Posterior cingulate gyrus (tissue), 11 donors: Measurements from ENCODE around the gene CACNA1B.

Source experiments
- DNase-seq, 10 donors: peaks; one replicate each; pipeline versions ENCODE4 v3.0.0 to v3.0.0-alpha.2; 2020 to 2021; ENCODE audit warnings: mixed read lengths in 3 of 10
- intact Hi-C: fragments of 100-400 bp; cut with DNase I; formaldehyde crosslinking; loops from one replicate; pipeline ENCODE4 v1.15.1; 2023

CACNA1B gene

DNA sequence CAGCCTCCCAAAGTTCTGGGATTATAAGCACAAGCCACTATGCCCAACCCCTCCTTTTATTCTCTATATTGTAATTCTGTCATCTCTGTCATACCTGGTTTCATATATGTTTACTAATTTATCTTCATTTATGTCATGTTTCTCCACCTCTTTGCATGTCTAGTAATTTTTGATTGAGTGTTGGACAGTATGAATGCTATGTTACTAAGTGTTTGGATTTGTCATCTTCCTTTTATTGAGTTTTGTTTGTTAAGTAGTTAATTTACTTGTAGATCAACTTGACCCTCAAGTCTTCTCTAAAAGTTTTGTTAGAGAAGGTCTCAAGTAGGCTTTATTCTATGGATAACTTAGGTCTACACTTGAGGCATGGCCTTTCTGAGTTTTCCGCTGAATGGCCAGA, 17.2 kb upstream of the CACNA1B start:
- DNase-seq, result no peak
- intact Hi-C loops, result no loop called here

- no peak for DNase-seq
- intact Hi-C loops, result no loop called here
These were observed 11.9 kb upstream of the CACNA1B start for GRCh38 chr9:137865581-137866145.

GRCh38 chr9:137866226-137867141, 11.1 kb upstream of the CACNA1B start:
- DNase-seq, result no peak
- intact Hi-C loops, result no loop called here

DNA sequence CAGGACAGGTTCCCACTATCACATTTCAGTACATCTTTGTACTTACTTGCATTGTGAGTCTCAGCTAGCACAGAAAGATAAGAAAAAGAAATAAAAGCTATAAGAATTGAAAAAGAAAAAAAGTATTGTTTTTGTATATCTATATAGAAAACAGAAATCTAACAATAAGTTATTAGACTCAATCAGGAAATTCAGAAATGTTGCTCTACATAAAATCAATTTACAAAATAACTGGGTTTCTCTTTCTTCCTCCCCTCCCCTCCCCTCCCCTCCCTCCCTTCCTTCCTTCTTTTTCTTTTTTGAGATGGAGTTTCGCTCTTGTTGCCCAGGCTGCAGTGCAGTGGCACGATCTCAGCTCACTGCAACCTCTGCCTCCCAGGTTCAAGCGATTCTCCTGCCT, 7.2 kb upstream of the CACNA1B start:
- DNase-seq, result no peak
- intact Hi-C loops, result no loop called here

DNA sequence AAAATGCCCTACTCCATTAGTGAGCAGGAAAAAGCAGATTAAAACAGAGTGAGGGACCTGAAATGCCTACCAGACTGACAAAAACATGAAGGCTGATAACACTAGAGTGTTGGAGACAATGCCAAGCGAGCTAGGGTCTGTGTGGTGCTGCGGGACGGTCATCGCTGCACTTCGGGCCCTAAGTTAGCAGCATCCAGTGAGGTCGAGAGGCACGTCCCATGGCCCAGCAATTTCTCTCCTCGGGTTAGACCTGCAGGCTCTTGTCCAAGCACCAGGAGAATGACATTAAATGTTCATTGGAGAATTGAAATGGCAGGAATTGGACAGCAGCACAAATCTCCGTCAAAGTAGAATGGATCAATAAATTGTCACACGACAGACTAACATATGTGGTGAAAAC, 5.3 kb upstream of the CACNA1B start:
- intact Hi-C loops, result no loop called here
- no peak for DNase-seq

- DNase-seq, result peak in 1 of 10 donors; percentile 31
- intact Hi-C loops, result no loop called here
These were observed 4.2 kb upstream of the CACNA1B start for GRCh38 chr9:137873408-137873807.

DNA sequence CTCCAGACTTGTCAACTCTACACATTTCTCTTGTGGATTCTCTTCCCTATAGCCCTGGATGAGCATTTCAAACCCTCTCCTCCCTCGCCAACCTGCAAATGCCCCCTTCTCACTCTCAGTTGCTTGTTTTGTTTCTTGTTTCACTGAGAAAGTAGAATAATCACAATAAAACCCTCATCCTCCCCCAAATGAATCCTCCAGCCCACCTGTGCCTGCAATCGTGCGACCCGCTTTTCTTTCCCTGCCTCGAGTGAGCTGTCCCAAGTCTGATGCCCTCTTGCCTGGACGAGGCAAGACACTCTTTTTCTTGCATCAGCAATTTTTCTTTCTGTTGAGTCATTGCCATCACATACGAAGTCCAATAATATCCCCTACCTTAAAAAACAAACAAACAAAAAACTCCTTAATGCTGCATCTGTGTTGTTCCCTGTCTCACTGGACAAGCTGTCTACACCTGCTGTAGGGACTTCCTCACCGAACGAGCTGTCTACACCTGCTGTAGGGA, 3.7 kb upstream of the CACNA1B start:
- peak in 1 of 10 donors; percentile 24 for DNase-seq
- intact Hi-C loops, result no loop called here

GRCh38 chr9:137875354-137875753, 2.2 kb upstream of the CACNA1B start:
- intact Hi-C loops, result no loop called here
- peak in 1 of 10 donors; percentile 59 for DNase-seq

DNA sequence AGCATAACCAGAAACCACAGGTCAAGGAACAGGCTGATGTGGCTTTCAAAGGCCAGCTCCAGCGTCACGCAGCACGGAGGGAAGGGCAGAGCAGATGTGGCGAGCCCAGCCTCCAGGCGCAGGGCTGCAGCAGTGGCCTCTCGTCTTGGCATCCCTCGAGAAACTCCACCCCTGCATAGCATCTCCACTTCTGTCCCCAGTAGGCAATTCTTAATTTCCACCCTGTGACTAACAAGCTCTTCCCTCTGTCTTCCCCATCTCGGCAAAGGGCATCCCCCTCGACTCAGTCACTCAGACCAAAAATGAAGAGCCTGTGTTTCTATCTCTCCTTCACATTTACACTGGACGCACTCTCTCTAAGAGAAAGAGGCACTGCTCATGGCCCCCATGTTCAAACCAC, 1.7 kb upstream of the CACNA1B start:
- peak in 2 of 10 donors; percentile 29 to 30 for DNase-seq
- intact Hi-C loops, result no loop called here

DNA sequence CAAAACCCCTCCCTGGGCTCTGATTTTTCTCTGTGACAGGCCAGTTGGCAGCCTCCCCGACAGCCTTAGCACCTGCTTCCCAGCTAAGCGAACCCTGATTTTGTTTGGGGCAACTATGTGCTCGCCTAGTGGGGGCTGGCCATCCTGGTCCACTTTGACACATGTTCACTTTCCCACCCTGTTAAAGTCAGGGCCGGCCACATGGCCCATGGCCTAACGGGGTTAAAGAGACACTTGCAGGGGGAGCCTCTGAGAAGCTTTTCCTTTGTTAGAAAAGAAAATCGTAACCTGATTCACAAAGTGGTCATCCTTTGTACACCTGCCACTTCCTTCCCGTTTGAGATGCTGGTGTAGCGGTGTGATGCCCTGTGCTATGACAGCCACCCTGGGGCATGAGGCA, 1.3 kb upstream of the CACNA1B start:
- intact Hi-C loops, result no loop called here

GRCh38 chr9:137876781-137877386, 698 bp upstream of the CACNA1B start:
- intact Hi-C loops, result no loop called here
- peak in 2 of 10 donors; percentile 75 to 81 for DNase-seq

More for the DNA sequence above, 1.3 kb upstream of the CACNA1B start:
- DNase-seq, result peak in 2 of 10 donors; percentile 15 to 53

DNA sequence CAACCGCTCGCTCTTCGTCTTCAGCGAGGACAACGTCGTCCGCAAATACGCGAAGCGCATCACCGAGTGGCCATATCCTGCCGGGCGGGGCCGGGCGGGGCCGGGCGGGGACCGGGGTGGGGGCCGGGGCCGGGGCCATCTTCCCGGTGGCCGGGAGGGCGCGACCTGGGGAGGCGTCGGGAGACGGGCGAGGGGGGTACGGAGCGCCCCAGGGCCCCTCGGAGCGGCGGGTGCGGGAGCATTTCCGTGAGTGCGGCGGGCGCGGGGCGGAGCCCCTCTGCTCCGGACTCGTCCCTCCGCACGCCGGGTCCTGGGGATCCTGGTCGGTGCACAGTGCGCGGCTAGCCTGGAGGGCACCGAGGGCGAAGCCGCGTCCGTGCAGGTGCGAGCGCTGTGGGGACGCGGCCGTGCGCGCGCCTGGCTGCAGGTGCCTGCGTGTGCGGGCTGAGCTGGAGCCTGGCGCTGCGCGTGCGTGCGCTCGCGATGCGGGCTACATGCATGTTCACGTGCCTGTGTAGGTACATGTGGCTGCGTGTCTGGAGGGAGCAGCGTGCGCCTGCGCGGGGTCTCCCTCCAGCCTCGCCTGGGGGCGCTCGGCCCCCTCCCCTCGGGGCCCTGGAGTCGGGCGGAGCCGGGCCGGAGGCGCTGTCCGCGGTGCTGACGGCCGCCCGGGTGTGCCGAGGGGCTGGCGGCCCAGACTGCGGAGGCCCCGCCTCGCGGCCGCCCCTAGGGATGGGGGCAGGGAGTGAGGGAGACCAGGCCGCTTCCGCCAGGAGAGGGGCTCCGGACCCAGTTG, 762 bp downstream of the CACNA1B start:
- DNase-seq, result peak in 5 of 10 donors; percentile 46 to 93 (median 52)
- intact Hi-C loops, result no loop called here

DNA sequence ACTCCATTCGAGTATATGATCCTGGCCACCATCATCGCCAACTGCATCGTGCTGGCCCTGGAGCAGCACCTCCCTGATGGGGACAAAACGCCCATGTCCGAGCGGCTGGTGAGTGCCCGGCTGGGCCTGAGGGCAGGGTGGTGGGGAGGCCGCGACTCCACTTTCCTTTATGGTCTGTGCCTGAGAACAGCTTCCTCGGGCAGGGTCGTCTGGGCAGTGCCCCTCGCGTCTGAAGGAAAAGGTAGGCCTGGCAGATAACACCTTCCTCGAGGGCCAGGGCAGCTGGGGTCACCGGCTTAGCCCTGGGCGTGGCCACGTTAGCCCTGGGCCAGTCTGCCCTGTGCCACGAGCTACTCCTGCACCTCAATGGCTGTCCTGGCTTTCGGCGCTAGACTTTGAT, 1.5 kb downstream of the CACNA1B start:
- intact Hi-C loops, result no loop called here
- DNase-seq, result peak in 2 of 10 donors; percentile 56 to 79

- intact Hi-C loops, result no loop called here
These were observed 2.1 kb downstream of the CACNA1B start for GRCh38 chr9:137879566-137880150.

DNA sequence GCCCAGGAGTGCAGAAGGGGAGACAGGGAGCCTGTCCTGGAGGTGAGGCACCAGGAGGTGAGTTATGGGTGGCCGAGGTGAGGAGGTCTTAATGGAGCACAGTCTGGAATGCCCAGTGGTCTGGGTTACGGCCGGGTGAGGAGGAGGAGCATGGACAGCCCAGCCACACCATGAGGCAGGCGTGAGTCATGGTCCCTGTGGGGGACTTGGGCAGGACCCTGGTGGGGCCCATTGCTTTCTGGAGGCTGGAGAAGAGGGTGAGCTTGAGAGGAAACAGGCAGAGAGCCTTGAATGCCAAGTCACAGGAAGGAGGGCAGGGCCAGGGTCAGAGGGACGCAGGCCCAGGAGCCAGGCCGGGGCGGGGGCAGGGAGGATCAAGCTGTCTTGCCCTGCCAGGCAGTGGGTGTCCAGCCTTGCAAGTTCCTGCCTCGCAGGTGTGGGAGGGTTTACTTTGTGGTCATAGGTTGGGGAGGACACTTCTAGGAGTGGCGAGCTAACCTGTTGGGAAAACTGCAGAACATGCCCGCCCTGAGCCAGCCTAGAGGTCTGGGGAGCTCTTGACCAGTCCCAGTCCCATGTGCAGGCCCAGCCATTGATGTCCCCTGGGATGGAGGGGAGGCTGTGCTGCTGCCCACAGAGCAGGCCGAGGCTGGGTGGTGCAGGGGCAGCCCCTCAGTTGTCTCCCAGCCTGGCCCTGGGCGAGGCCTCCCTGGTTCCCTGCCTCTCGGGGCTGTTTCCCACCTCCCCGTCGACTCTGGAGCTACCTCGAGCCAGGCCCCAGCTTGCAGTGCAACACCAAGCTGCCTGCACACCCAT, 2.8 kb downstream of the CACNA1B start:
- intact Hi-C loops, result no loop called here
- DNase-seq, result peak in 3 of 10 donors; percentile 47 to 82 (median 51)

More at GRCh38 chr9:137879566-137880150, 2.1 kb downstream of the CACNA1B start:
- peak in 3 of 10 donors; percentile 50 to 68 (median 67) for DNase-seq

DNA sequence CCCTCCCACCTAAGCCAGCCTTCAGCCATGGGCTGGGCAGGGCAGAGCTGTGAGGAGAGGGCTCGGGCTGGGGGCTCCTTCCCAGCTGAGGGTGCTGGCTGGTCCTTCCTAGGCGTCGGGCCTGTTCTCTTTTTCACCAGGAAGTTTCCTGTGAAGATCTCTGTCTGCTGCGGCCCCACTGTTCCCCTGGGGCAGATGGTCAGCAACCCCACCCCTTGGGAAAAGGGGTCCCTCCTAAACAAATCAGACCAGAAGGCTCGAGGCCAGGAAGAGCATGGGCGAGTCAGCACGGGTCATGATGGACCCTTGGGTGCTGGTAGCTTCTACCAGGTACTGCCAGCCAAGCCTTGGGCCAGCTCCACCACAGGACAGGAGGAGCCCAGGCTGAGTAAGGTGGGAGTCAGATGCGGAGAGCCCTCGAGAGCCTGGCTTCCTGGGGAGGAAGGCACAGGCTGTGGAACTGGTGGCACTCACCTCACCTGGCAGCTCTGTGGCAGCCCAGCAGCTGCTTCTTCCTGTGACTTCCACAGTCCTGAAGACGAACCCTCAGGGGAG, 3.5 kb downstream of the CACNA1B start:
- intact Hi-C loops, result no loop called here

GRCh38 chr9:137881591-137882505, 4.3 kb downstream of the CACNA1B start:
- DNase-seq, result peak in 3 of 10 donors; percentile 74 to 87 (median 84)
- intact Hi-C loops, result no loop called here

More for the DNA sequence above, 3.5 kb downstream of the CACNA1B start:
- DNase-seq, result peak in 3 of 10 donors; percentile 48 to 79 (median 76)

DNA sequence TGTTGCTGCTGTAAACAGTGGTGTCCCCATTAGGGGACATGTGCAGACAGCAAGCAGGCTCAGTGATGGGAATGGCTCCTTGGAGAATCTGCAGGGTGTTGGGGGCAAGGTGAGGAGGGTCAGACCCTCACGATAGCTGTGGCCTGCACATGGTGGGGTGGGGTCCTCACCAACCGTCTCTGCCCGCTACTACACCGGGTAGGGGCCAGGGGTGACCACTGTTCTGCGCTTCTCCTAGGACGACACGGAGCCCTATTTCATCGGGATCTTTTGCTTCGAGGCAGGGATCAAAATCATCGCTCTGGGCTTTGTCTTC, 4.9 kb downstream of the CACNA1B start:
- intact Hi-C loops, result no loop called here

More for the DNA sequence above, 4.9 kb downstream of the CACNA1B start:
- DNase-seq, result peak in 2 of 10 donors; percentile 46 to 65
